Testis (tissue), 3 donors: ENCODE data around the gene TUBB4A. TPM values are rescaled to one million over a fixed set of nuclear protein-coding genes. Genes with fewer than 3 reads are reported as not detected.
"Not testable (repeated sequence)": the region's sequence is repeated elsewhere in the genome, so short reads cannot be mapped to it uniquely, and the experiment has no call there.

Source experiments
- DNase-seq: peaks from one replicate; pipeline ENCODE4 v3.0.0-alpha.2; 2019
- H3K27ac ChIP-seq, 2 donors: fragments of 200-600 bp; sonication (generic); one replicate each; pipeline ENCODE4 v1.5.1; 2019
- H3K27me3 ChIP-seq: fragments of 200-600 bp; sonication (generic); one replicate; pipeline ENCODE4 v1.5.1; 2019
- H3K36me3 ChIP-seq: fragments of 200-600 bp; sonication (generic); one replicate; pipeline ENCODE4 v1.5.1; 2017; ENCODE audit warnings: low read depth; ENCODE audit errors: missing control alignments
- H3K4me1 ChIP-seq: fragments of 200-600 bp; sonication (generic); one replicate; pipeline ENCODE4 v1.5.1; 2019
- H3K4me3 ChIP-seq, 2 donors: fragments of 200-600 bp; sonication (generic); one replicate each; pipeline ENCODE4 v1.5.1; 2017 to 2019
- H3K9me3 ChIP-seq: fragments of 200-600 bp; sonication (generic); one replicate; pipeline ENCODE4 v1.5.1; 2017
- CTCF ChIP-seq, 3 experiments: fragments of 450-650 bp in 2 of 3; fragments of 200-600 bp in 1 of 3; sonication (generic) in 1 of 3; IDR thresholded peaks; one replicate each; pipeline ENCODE4 v1.5.1; 2016 to 2019; ENCODE audit warnings: antibody characterized with exemption in 3 of 3, mild to moderate bottlenecking in 2 of 3, moderate library complexity in 1 of 3
- POLR2A ChIP-seq: fragments of 450-650 bp; IDR thresholded peaks from one replicate; pipeline ENCODE4 v1.6.1; 2017; ENCODE audit warnings: antibody characterized with exemption, mild to moderate bottlenecking, moderate library complexity
- WGBS, 2 donors: methylation state at CpG; one replicate each; pipeline ENCODE4 v1.1.5; 2018; 5-methylcytosine and 5-hydroxymethylcytosine counted together
- intact Hi-C: fragments of 100-400 bp; cut with DNase I; formaldehyde crosslinking; loops from one replicate; pipeline ENCODE4 v1.15.1; 2023; ENCODE audit warnings: low total_unique reads
- polyA plus RNA-seq: library from polyadenylated mRNA; stranded (reverse); fragments of 350-450 nt; fragmentation: Illumina TruSeq; extraction: RNeasy Lipid Tissue Mini Kit (QIAGEN cat#74804); gene quantifications from one replicate; pipeline ENCODE4 v1.2.3, GENCODE V29; 2014; ENCODE audit warnings: low read depth, low replicate concordance; ENCODE audit not compliant: insufficient read depth
- total RNA-seq, 2 donors: library from RNA; depleted of rRNA; stranded (reverse); fragments of >200 nt; gene quantifications; one replicate each; pipeline ENCODE4 v1.2.3, GENCODE V29; 2016

TUBB4A gene
- total and polyA plus RNA-seq, 3 donors from 2014 or later: 205 to 277 (median 217) TPM

GRCh38 chr19:6514926-6515544 is 12.9 kb upstream of the TUBB4A start:
- H3K4me3 ChIP-seq: no peak overlapping the region
- intact Hi-C loops: loop anchor here (5.0 kb wide), 1 partner anchor 117 kb away; no protein-coding TSS in a partner anchor
- H3K36me3 ChIP-seq: no peaks in the 10 kb centered on the region
- no peaks in the 10 kb centered on the region for H3K9me3 ChIP-seq
- 78 to 84% methylated on average over 13 to 14 of the region's 15 CpGs for WGBS, 2 donors
- H3K4me1 ChIP-seq: peaks cover 5% of the 10 kb centered on the region
- no peak for TF ChIP-seq POLR2A
- TF ChIP-seq CTCF (IDR thresholded peaks at IDR 0.05): no peak
- no peak overlapping the region for H3K27ac ChIP-seq
- DNase-seq: no peak
- no peaks in the 10 kb centered on the region for H3K27me3 ChIP-seq

GRCh38 chr19:6514089-6514488 is 12.0 kb upstream of the TUBB4A start:
- Histone ChIP-seq H3K27ac (no peak overlapping the region), H3K4me1 (peaks cover 12% of the 10 kb centered on the region), H3K36me3 (no peaks in the 10 kb centered on the region), H3K27me3 (no peaks in the 10 kb centered on the region), H3K4me3 (no peak overlapping the region), H3K9me3 (no peaks in the 10 kb centered on the region)
- no peak for TF ChIP-seq CTCF (IDR thresholded peaks at IDR 0.05)
- DNase-seq: no peak
- intact Hi-C loops: no loop called here
- 56 to 69% methylated on average over 8 to 9 of the region's 9 CpGs for WGBS, 2 donors

- intact Hi-C loops: no loop called here
- Histone ChIP-seq H3K27me3 (no peaks in the 10 kb centered on the region), H3K4me1 (peaks cover 21% of the 10 kb centered on the region), H3K36me3 (no peaks in the 10 kb centered on the region), H3K27ac (peak overlapping the region in 1 of 2 donors; percentile 33), H3K9me3 (no peaks in the 10 kb centered on the region), H3K4me3 (no peak overlapping the region)
- DNase-seq: no peak
- 70 to 83% methylated on average over 7 of the region's 7 CpGs for WGBS, 2 donors
- TF ChIP-seq CTCF (IDR thresholded peaks at IDR 0.05) (no peak), POLR2A (no peak)
Measured at GRCh38 chr19:6510618-6511017, 8.5 kb upstream of the TUBB4A start.

- intact Hi-C loops: no loop called here
- H3K27me3 ChIP-seq: no peaks in the 10 kb centered on the region
- H3K9me3 ChIP-seq: no peaks in the 10 kb centered on the region
- DNase-seq: peak; percentile 94
- no peaks in the 10 kb centered on the region for H3K36me3 ChIP-seq
- no peak for TF ChIP-seq CTCF (IDR thresholded peaks at IDR 0.05)
- no peak for TF ChIP-seq POLR2A
- H3K27ac ChIP-seq: peak overlapping the region; percentile 55 to 75
- WGBS, 2 donors: 48 to 52% methylated on average over 17 to 20 of the region's 20 CpGs
- H3K4me3 ChIP-seq: no peak overlapping the region
- H3K4me1 ChIP-seq: peaks cover 22% of the 10 kb centered on the region
Measured at GRCh38 chr19:6509118-6509971, 7.2 kb upstream of the TUBB4A start.

GRCh38 chr19:6508028-6508771 is 6.1 kb upstream of the TUBB4A start:
- 85 to 90% methylated on average over 9 of the region's 9 CpGs for WGBS, 2 donors
- H3K4me3 ChIP-seq, intact Hi-C loops, H3K9me3 ChIP-seq, DNase-seq, H3K27me3 ChIP-seq, H3K36me3 ChIP-seq: not testable (repeated sequence)
- peaks cover 28% of the 10 kb centered on the region for H3K4me1 ChIP-seq
- peak overlapping the region; percentile 55 to 75 for H3K27ac ChIP-seq
